GM19043 (cell line): ENCODE results near the gene TDP2.
A peak's percentile ranks its signal among the peaks of the same experiment; 100 is the strongest.
"Not testable (repeated sequence)": the region's sequence is repeated elsewhere in the genome, so short reads cannot be mapped to it uniquely, and the experiment has no call there.

Experiments
- ATAC-seq: cut with Tn5 transposase; IDR thresholded peaks from one replicate; pipeline ENCODE4 v1.9.1; 2021; ENCODE audit warnings: low read depth; ENCODE audit not compliant: unreplicated experiment

Gene TDP2

DNA sequence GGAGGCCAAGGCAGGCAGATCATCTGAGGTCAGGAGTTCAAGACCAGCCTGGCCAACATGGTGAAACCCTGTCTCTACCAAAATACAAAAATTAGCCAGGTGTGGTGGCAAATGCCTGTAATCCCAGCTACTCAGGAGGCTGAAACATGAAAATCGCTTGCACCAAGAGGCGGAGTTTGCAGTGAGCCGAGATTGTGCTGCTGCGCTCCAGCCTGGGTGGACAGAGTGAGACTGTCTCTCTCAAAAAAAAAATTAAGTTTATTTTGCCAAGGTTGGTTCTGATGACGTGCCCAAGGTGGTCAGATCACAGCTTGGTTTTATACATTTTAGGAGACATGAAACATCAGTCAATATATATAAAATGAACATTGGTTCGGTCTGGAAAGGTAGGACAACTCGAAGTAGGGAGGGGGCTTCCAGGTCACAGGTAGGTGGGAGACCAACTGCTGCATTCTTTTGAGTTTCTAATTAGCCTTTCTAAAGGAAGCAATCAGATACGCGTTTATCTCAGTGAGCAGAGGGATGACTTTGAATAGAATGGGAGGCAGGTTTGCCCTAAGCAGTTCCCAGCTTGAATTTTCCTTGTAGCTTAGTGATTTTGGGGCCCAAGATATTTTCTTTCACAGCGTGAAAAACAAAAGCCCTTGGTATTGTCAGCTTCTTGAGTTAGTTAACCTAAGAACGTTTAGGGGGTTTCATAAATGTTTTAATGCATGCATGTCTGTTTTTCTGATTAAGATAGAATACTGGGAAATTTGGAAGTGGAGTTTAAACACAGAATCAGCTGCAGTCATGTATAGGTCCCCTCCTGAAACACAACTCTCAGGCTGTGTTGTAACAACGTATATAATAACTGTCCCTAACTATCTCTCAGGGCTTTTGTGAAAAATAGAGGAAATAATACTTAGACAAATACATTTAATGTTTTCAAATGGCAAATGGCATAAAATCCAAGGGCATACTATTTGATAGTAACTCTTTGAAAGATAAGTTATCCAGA lies 16.9 kb upstream of the TDP2 start:
- ATAC-seq, result no peak

GRCh38 chr6:24680582-24680981 lies 13.9 kb upstream of the TDP2 start:
- no peak for ATAC-seq

DNA sequence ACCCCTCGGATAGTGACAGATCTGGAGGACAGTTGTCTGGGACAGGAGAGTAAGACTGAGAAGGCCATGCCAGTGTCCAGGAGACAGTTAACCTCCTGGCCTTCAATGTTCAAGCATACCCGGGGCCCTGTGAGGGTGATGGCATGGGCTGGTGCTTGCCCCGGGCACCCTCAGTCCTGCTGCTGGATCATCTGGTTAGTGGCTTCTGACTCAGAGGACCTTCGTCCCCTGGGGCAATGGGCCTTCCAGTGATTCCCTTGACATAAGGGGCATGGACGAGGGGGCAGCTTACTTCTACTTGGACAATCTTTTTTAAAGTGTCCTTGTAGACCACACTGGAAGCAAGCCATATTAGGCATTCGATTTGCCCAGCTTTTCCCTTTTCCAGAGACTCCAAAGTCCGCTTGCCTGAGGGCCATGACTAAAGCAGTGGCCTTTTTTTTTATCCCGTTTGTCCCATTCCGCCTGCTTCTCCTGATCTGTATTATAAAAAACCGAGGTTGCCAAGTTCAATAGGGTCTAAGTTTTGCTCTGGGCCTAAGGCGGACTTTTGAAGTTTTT lies 12.2 kb upstream of the TDP2 start:
- ATAC-seq, result not testable (repeated sequence)

DNA sequence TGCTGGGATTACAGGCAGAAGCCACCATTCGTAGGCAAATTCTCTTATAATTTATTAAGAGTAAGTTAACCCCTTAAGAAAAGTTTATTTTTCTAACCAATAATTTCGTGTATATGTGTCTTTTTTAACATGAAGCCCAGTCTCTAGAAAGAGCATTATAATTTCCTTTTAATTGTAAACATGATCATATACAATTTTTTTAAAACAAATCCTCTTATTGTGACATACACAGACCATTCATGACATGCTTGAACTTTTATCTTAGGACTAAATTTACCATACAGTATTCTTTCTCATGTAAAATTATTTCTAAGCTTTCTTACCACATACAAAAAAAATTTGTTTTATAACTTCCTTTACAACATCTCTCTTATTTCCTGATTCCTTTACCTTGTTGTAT lies 6.9 kb upstream of the TDP2 start:
- ATAC-seq, result no peak

- no peak for ATAC-seq
Measured at GRCh38 chr6:24672620-24673182, 6.0 kb upstream of the TDP2 start.

GRCh38 chr6:24671077-24671476 lies 4.4 kb upstream of the TDP2 start:
- ATAC-seq, result not testable (repeated sequence)

DNA sequence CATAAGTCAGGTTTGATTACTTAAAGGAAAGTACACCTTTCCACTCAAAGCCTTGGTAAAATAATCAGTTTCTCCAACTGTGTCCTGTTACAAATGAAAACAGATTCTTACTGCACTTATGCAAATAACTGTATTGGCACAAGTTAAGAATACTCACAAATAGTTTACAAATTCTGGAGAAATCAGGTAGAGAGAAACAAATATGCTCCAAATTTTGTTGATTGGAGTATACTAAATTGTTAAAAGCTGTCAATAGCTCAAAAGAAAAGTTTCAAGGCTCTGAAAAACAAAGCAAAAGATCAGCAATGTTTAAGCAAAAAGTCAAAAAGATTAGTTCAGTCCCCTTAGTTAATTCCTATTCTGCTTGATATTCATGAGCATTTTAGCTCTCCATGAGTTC lies 3.8 kb upstream of the TDP2 start:
- not testable (repeated sequence) for ATAC-seq

GRCh38 chr6:24668997-24669361 lies 2.3 kb upstream of the TDP2 start:
- ATAC-seq, result no peak

DNA sequence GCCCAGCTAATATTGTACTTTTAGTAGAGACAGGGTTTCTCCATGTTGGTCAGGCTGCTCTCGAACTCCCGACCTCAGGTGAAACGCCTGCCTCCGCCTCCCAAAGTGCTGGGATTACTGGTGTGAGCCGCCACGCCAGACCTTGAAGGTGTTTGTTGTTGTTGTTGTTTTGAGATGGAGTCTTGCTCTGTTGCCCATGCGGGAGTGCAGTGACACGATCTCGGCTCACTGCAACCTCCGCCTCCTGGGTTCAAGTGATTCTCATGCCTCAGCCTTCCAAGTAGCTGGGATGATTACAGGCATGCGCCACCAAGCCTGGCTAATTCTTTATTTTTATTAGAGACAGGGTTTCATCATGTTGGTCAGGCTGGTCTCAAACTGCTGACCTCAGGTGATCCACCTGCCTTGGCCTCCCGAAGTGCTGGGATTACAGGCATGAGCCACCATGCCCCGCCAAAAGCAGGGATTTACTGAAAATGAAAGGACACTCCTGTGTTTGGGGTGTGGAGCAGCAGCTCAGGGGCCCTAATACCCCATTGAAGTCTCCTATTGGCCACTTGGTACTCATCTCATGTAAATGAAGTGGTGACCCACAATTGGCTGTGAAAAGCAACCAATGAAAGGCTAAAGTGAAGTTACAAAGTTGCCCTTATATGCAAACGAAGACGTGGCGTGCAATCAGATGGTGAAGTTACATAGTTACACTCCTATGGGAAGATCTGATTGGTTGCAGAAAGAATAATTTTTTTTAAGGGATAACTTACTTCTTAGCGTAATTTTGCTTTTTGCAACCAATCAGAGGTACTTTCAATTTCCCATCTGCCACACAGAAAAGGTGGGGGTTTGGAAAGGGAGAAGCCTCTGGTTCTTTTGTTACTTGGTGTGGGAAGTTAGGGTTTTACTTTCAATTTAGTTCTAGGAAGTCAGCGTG lies 1.6 kb upstream of the TDP2 start:
- not testable (repeated sequence) for ATAC-seq

DNA sequence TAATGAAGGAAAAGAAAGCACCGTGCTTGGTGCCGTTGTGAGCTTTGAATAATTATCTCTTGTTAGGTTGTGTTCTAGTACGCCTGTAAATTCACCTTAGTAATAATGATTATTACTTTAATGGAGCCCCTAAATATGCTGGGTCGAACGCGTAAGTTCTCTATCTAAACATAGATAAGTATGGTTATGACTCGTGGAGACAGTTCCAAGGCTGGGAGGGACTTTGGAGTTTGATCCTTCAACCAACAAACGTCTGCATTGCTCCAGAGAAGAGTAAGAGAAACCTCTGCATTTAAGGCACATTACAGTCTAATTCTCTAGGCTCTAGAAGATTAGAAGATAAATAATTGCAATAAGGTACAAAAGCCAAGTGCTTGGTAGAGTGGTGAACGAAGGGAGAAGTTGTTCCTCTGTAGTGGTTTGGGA lies 692 bp upstream of the TDP2 start:
- no peak for ATAC-seq

DNA sequence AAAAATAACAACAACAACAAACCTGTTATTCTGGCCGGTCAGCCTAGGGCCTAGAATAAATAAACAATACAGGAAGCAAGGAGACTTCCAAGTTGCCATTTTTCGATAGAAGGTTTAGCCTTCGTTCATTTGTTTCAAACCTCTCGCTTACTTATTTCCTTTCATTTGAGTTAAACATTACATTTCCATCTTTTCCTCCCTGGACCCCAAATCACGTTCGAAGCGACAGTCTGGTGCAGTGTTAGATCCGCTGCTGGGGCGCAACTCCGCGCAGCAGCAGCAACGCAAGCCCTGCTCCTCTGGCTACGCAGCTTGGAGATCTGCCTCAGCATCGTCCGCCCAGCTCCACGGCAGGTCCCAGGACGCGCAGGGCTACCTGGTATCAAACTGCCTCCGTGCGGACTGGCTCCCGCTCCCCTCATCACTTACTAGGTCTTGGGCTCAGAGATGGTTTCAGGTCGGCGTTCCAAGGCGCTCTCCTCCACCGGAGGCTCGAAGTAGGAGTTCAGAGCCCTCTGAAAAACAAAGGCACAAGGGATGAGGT lies 530 bp downstream of the TDP2 start:
- ATAC-seq, result peak; percentile 28

GRCh38 chr6:24664046-24664987 lies 2.4 kb downstream of the TDP2 start:
- ATAC-seq, result no peak

DNA sequence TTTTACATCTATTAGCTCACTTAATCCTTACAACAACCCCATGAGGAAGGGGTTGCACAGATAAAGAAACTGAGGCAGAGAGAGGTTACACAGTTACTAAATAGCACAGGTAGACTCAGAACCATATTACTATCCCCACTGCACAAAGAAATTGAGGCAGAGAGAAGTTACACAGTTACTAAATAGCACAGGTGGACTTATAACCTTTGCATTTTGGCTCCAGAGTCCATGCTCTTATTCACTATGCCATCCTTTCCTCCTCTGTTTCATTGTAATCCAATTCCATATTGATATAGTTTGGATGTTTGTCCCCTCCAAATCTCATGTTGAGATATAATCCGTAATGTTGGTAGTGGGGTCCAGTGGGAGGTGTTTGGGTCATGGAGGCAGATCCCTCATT lies 3.5 kb downstream of the TDP2 start:
- ATAC-seq, result no peak

GRCh38 chr6:24662236-24662635 lies 4.5 kb downstream of the TDP2 start:
- no peak for ATAC-seq

- not testable (repeated sequence) for ATAC-seq
Measured at GRCh38 chr6:24661759-24662158, 4.9 kb downstream of the TDP2 start.

DNA sequence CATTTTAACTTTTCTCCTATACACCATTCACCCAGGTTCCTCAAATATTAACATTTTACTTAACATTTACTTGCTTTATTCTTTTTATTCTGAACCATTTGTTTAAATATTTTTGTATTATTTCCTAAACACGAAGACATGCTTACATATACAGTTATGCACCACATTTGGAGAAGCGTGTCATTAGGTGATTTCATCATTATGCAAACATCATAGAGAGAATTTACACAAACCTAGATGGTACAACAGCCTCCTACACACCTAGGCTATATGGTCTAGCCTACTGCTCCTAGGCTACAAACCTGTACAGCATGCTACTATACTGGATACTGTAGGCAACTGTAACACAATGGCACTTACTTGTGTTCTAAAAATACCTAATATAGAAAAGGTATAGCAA lies 6.6 kb downstream of the TDP2 start:
- ATAC-seq, result no peak

- ATAC-seq, result no peak
Measured at GRCh38 chr6:24659561-24659960, 7.1 kb downstream of the TDP2 start.

DNA sequence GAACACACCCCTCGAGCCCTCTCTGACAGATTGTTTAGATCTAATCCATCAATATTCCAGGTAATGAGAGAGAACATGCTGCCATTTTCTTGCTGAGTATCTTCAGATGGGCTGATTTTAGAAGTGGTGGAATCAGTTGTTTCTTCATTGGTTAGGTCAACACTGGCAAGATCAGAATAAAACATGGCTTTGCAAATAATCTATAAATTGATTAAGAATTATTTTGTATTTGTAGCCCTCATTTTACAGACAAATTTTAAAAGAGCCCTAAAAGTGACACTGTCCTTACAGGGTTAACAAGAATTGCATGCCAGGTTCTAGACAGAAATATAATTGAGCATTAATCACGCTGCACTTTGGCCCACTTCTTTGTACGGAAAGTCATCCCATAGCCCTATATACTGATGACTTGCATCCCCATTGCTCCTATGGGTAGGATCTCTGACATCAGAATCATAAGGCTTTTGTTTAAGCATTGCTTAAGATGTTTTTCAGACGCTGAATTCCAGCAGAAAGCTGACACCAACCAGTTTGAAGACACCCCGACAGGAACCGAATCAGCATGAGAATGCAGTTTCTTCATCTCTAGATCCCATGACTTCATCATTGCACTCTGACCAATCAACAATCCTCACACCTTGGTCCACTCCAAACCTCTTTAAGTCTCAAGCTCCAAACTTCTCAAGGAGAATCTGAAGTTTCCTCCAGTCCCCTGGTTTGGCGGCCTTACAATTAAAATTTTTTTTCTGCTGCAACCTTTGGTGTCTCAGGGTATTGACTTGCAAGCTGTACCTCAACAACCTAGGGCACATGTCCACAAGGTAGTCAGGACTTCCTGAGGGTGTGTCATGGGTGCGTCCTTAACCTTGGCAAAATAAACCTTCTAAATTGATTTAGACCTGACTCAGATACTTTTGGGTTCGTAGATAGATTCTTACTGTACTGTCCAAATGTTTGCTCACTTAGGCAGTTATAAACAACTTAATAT lies 7.8 kb downstream of the TDP2 start:
- ATAC-seq, result no peak
